NOMO-1 (cell line): ENCODE results near the gene JAZF1.

Experiments
- DNase-seq, 2 experiments: peaks; one replicate each; lab custom pipeline; 2025; ENCODE audit not compliant: unreplicated experiment in 2 of 2; lab: John Stamatoyannopoulos, UW

JAZF1 gene

DNA sequence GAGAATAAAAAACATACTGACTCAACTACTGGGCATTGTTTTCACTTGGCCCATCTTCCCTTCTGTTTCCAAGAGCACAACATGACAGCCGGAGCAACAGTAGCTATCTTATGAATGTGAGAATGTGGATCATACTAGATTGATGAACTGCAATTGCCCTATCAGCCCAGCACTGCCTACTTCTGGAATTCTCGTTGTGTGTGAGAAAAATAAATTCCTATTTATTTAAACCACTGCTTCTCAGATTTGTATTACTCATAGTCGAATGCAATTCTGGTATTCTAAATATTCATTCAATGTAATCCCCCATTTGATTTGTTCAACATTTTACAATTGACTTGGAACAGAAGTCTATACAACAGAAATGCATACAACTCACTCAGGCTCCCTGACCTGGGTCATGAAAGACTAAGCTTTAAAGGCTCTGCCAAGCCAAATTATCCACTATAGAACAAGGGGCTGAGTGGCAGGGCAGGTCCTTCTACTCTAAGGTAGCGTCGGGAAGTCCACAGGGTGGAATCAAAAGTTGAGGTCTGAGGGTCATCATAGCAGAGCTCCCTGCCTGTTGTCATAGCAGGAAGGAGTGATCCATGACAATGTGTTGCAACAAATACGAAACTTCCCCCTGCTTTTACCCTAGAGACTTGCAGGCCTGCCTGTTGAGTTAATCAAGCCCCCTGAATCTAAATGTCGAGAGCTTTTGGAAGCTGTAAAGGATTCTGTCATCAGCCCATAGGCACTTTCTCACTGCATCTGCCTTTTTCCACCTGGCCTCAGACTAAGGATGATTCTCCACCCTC is 12.4 kb upstream of the JAZF1 start:
- DNase-seq, result peak in 1 of 2 experiments; percentile 58

DNA sequence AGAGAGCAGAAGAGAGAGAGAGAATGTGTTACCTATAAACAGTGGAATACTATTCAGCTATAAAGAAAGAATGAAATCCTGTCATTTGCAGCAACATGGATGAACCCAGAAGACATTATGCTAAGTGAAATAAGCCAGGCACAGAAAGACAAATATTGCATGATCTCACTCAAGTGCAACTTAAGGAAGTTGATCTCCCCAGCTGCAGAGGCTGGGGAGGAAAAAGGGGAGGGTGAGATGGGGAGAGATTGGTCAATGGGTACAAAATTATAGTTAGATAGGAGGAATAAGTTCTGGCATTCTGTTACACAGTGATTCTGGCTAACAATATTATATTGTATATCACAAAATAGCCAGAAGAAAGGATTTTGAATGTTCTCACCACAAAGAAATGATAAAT is 11.2 kb upstream of the JAZF1 start:
- peak in 1 of 2 experiments; percentile 18 for DNase-seq

DNA sequence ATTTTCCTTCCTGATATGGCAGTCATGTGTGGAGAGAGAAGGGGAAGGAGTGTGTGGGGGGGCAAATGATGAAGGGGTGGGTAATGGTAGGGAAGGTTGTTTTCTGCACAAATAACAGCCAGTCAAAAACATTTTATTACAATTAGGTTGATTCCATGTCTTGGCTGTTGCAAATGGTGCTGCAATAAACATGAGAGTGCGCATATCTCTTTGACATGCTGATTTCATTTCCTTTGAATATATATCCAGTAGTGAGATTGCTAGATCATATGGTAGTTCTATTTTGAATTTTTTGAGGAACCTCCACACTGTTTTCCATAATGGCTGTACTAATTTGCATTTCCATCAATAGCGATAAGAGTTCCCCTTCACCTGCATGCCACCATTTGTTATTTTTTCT is 10.6 kb upstream of the JAZF1 start:
- no peak for DNase-seq

DNA sequence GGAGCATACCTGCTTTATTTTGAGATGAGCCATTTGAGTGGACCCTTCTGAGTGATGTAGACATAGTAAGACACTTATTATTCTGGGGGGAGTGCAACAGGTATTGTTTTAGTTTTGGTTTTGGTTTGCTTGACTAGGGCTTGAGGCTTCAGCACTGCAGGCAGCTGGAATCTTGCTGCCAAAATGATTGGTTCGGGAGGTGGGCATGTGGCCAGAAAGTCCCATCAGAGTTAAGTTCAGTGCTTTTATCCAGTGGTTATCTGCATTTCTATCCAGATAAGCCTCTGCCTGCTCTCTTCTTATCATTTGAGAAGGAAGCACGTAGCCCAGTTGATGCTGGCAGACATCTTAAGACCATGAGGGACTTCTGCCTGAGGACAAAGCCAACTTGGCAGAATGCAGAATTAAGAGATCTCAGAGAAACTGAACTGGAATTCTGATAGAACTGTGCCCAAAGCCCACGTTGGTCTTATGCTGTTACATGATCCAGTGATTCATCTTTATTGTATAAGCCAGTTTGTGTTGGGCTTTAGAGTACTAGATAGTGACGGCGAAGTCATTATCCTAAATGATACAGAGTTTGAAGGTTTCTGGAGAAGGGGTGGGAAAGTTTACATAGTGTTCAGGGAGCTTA is 9.6 kb upstream of the JAZF1 start:
- DNase-seq, result no peak

DNA sequence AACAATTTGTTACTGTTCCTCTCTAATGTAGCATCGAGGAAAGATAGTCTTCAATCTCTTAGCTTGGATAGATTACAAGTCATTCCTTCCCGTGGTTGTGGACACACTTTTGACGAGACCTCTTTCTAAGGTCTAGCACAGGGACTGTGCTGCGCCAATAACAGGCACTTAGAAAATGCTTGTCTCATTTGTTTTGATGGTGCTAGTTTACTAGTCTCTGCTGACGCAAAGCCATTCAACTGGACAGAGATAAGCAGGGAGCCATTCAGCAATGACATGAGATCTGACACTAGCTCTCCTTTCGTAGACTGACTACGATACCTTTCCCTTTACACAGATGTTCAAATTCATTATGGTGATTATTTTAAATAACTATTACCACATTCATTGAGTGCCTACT is 6.4 kb upstream of the JAZF1 start:
- no peak for DNase-seq

DNA sequence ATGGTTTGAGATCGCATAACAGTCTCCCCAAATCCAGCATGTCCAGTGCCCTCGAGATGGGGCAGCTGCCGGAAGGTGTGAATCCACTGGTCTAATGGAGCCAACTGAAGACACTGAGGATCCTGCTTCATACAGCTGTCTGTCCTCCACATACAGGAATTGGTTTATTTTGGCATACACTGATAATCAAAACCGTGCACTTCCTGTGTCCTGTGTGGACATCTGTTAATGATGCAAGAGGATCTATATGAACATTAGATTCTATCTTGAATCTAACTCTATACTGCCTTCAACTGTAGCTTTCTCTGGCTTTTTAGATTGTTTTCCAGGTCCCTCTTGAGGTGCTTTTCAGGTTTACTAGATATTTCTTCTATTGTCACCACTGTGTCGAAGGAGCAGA is 3.0 kb upstream of the JAZF1 start:
- no peak for DNase-seq

DNA sequence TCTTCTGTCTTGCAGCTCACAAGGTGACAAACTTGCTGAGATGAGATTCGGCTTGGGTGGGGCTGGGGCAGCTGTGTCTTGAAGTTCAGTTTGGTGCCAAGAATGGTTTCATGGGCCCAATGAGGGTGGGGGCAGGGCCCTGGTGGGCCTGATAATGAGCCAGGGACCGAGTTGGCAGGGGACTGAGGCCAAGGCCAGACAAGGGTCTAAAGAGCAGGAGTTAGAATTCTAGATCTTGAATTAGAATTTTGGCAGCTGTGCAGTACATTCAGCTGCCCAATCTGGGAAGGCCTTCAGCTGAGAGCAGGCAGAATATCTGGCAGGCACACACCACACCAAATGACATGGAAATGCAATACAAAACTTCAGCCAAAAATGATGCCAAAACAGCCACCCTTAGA is 1.5 kb upstream of the JAZF1 start:
- DNase-seq, result no peak

DNA sequence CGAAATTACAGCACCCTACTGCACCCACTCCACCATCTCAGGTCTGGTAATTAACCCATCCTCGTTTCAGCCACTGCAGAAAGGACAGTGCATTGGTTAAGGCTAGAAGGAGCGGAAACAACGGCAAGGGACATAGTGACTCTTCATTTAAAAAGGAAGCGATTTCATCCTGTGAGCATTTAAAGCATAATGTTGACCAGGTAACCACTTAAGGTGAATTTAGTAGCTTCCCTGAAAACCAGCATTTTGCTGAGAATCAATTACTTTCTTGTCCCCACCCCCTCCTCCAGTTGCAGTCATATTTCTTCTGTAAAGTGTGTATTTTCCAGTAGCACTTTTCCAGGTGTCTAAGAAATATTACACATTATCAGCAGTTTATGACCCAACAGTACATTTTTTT is 821 bp upstream of the JAZF1 start:
- no peak for DNase-seq

DNA sequence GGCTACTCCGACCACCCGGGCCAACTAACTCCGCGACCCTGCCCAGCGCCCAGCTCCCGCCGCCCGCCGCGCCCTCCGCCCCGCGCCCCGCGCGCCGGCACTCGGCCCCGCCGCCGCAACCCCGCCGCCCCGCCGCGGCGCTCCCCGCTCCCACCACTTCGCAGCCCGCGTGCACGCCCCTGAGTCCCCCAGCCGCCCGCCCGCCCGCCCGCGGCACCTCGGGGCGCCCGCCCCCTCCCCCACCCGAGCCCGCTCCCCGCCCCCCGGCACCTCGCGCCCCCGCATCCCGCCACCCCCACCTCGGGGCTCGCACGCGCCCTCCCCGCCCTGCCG is 598 bp downstream of the JAZF1 start:
- DNase-seq, result no peak

DNA sequence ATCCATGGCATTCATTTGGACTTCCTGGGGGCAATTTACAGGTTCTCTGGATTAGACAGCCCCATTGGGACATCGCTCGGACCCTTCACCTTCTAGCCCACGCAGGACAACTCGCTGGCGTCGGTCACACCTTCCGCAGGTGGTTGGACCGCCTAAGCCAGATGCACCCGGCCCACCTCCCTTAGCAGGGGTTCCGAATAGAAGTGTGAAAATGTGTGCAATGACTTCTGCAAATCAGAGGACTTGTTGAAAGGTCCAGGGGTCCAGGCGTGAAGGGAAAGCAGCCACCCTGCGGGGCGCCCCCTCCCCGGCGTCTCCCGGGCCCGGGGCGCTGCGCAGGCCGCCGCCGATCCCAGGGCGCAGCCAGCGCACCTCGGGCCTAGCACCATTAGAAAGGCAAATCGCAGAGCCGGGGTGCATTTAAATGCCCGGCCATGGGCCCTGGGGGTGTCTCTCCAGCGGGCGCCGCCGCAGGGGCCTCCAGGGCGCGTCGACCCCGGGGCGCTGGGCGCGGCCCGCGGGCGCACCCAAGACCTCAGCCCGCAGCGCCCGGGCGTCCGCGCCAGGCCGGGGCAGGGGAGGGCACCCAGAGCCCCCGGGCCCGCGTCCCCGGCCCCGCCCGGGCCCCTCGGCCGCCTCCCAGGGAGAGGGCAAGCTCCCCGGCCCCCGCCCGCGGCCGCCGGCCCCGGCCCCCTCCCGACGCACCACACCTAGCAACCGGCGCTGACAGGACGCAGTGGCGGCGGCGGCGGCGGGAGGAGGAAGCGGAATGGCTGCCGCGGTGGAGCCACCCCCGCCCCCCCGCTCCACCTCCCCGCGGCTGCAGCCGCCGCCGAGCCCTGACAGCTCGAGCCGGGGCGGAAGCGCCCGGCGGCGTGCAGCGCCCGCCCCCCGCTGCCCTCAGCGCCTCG is 1.2 kb downstream of the JAZF1 start:
- DNase-seq, result peak; percentile 63 to 69

DNA sequence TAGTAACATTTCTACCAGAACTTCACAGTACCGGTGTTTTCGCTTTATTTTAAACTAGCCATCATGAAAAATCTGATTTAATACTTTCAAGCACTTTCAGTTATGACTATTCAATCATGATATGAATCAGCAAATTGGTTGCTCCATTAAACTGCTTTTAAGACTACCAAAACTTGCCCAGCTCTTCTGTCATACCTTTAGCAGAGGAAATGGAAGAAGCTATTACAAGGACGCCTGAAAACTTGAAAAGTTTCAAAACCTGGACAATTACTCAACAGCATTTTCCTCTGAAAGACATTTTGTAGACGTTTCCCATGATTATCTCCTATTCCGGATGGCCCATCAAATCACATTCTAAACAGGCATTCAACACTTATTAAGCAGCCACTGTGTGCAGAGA is 2.0 kb downstream of the JAZF1 start:
- DNase-seq, result peak in 1 of 2 experiments; percentile 46

DNA sequence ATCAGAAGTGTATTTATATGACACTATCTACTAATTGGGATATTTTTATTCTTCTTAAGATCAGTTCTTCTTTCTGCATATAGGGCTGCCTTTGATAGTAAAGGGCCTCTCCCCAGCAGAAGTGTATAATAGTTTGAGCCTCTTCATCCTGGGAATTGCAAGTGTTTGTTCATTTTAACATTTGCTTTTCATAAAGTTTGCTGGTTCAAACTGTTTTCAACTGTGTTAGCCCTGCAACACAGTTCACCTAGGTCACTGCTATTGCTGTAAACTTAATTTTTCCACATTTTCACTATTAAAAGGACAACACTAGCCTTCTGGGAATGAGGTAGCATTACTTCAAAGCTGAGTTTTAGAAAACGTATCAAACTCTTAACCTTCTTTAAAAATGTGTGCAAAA is 2.8 kb downstream of the JAZF1 start:
- DNase-seq, result no peak

DNA sequence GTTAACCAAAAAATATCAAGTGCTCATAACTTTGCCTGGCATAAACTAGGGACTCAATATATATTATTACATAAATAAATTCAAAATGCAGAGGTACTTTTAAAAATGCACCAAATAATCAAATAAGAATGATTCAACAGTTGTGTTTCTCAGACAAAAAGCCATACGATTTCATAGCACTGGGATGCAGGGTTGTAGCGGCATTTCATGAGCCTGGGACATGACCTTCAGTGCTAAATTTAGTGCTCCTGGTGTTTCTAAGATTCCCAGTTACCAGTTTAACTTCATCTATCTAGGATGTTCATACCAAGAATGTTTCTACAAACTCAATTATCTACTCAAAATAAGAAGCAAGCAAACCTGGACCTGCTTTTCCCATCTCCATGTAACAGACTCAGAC is 4.0 kb downstream of the JAZF1 start:
- no peak for DNase-seq

DNA sequence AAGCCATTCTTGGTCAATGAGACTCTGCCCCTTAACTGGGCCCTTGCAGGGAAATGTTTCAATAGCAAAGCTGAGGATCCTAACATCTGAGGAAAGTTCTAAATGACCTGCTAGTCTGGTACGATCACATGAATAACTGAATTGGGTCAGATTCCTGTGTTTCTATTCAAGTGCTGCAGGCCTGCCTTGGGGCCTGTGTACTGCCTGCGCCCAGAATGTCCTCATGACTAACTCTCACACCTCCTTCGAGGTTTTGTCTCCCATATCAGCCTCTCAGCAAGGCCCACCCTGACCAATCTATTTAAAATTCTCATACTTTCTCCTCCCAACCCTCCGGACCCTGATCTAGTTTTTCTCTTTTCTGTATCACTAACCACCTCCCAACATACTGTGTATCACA is 4.4 kb downstream of the JAZF1 start:
- no peak for DNase-seq

DNA sequence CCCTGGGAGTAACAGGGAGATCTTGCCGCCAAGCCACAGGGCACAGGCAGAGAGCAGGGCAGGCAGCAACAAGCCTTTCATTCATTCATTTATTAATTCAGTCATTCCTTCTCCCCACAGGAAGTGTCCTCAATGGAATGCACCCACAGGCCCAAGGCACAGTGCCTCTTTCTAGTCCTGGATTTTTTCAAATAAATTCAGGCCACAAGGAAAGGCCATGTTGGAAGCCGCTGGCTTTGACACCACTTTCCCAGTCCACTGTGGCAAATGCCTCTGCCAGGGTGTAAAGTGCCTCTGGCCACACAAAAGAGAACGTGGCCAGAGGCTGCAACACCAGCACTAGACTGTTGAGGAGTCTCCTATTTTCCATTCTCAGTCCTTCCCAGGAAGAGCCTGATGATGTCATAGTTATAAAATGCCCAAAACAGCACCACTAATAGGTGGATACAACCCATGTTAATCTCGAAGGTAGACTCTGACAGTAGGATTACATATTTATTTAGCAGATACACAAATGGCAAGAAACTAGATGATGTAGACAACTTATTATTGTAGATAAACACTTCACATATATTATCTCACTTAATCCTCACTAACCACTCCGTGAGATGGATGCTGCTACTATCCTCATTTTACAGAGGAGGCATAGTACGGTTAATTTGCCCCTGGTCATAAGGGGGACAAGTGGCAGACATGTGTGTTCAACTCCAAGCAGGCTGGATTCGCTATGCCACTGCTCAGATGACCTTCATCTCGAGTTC is 5.5 kb downstream of the JAZF1 start:
- DNase-seq, result no peak

DNA sequence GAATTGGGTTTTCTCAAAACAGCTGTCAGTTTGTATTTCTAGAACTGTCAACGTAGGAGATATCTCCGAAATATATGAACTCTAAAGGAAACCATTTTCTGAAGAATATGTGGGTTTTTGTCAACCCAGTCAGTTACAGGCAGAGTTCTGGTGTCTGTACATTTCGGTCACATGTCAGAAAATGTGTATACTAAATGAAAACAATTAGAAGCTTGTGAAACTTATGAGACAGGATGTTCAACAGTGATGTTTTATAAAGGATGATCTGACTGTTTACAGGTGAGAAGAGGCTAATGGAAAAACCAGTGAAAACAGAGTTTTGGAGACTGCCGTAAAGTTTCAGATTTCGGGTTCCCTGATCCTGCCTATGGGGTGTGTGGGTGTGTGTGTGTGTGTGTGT is 6.2 kb downstream of the JAZF1 start:
- DNase-seq, result no peak

DNA sequence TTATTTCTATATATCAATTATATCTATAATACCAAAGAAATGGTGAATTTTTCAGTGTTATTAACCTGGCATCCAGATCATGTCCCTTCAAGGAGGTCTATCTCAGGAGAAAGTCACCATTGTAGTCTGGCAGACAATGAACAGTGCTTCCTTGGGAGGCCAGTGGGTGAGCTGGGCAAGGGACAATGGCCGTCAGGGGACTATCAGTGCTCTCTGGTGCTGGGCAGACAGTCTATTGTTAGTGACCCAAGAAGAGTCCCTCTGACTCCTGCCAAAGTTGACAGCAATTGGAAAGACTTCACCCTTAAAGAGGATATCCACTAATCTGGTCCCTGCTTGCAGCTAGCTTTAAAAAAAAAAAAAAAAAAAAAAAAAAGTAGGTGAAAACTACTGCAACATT is 7.1 kb downstream of the JAZF1 start:
- no peak for DNase-seq

DNA sequence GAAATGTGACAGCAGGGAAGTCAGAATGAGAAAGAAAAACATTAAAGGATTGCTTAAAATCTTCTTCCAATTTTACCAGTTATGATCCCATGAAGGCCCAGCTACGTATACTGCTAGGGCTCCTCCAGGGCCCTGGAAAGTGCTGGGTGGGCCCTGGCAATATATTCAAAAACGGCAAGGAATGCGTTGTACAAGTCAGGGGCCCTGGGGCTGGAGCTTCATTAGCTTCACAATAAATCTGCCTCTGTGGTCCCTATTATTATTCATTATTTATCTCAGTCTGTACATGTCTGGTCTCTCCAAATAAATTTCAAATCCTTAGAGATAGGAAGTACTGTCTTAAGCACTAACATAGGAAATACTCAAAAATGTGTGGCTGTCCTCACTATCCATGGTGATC is 7.6 kb downstream of the JAZF1 start:
- no peak for DNase-seq

DNA sequence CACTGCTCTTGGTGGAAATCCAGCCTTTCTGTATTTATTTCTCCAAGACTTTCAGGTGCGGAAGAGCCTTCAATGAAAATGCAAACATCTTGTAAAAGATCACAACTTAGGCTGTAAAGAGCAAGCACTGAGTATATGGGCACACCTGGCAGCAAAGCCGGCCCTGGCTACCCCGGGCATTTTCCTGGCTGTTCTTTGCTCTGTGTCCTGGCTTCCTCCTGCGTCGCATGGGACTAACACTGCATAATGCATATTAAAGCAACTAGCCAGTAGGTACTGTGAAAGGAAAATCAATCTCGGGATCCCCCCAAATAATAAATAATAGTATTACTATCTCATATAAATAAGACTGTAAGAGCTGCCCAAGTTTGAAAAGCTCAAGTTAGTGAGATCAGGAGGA is 9.9 kb downstream of the JAZF1 start:
- no peak for DNase-seq

DNA sequence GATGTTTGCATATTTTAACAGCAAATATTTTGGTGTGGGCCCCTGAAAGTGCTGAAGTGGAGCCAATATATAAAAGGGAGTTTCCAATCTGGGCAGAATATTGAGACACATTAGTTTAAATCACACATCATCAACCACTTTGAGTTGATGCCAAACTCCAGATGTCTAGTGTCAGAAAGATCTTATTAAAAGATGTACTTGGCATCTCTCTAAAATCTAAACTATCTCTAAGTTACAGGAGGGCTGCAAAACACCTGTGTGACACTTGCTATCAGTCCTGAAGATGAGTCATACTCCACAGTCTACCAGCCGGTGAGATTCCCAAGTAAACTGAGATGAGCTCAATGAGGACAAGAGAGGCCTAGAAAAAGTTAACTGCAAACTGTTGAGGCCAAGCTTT is 11.4 kb downstream of the JAZF1 start:
- no peak for DNase-seq
